Retinal pigment epithelial cell (primary cell): ENCODE data around the gene NAB2.

Experiments
- DNase-seq: peaks from one replicate; pipeline ENCODE4 v3.0.0-alpha.2; 2010; ENCODE audit warnings: low read depth
- H3K4me3 ChIP-seq: 2 replicates; pipeline ENCODE4 v1.5.1; 2011; ENCODE audit warnings: mild to moderate bottlenecking, low read length, control low read depth, moderate library complexity
- CTCF ChIP-seq: conservative IDR thresholded peaks from 2 replicates; pipeline ENCODE4 v1.5.1; 2011; ENCODE audit warnings: low read depth, low read length, control low read depth, inconsistent platforms

The NAB2 gene

GRCh38 chr12:57142121-57142520 lies 53.2 kb downstream of the NAB2 start:
- H3K4me3 ChIP-seq = no peak overlapping the region
- DNase-seq = no peak
- TF ChIP-seq CTCF = no peak

- no peak for DNase-seq
- no peak overlapping the region for H3K4me3 ChIP-seq
- TF ChIP-seq CTCF = no peak
These were observed 53.8 kb downstream of the NAB2 start for GRCh38 chr12:57142727-57143126.

- TF ChIP-seq CTCF = no peak
- no peak for DNase-seq
- H3K4me3 ChIP-seq = no peak overlapping the region
These were observed 54.5 kb downstream of the NAB2 start for GRCh38 chr12:57143454-57143853.
